GM12892 (cell line): ENCODE measurements around the gene PKIG.
"Not testable (repeated sequence)": the region's sequence is repeated elsewhere in the genome, so short reads cannot be mapped to it uniquely, and the experiment has no call there.

ENCODE experiments used
- DNase-seq: peaks from one replicate; pipeline ENCODE4 v3.0.0; 2011; ENCODE audit not compliant: insufficient read length
- FAIRE-seq: peaks from 2 replicates; lab custom pipeline; 2011; peaks lifted over from hg19 to GRCh38; lab: Jason Lieb, UNC
- POLR2A ChIP-seq: IDR thresholded peaks from 2 replicates; pipeline ENCODE4 v1.6.1; 2011; ENCODE audit warnings: low read depth, low read length, control low read depth
- POLR2AphosphoS5 ChIP-seq: IDR thresholded peaks from 2 replicates; pipeline ENCODE4 v1.6.1; 2011; ENCODE audit warnings: low read depth, low read length, control low read depth
- TAF1 ChIP-seq: IDR thresholded peaks from 2 replicates; pipeline ENCODE4 v1.6.1; 2011; ENCODE audit warnings: low read depth, mild to moderate bottlenecking, control low read depth, low read length, borderline replicate concordance

Gene PKIG

GRCh38 chr20:44552568-44552949, 29.8 kb upstream of the PKIG start:
- TF ChIP-seq TAF1 = no peak
- no peak for TF ChIP-seq POLR2AphosphoS5
- TF ChIP-seq POLR2A = no peak
- DNase-seq = no peak
- FAIRE-seq = no peak

- TF ChIP-seq TAF1 (no peak), POLR2A (no peak), POLR2AphosphoS5 (no peak)
Measured at GRCh38 chr20:44552950-44553908, 29.1 kb upstream of the PKIG start.

DNA sequence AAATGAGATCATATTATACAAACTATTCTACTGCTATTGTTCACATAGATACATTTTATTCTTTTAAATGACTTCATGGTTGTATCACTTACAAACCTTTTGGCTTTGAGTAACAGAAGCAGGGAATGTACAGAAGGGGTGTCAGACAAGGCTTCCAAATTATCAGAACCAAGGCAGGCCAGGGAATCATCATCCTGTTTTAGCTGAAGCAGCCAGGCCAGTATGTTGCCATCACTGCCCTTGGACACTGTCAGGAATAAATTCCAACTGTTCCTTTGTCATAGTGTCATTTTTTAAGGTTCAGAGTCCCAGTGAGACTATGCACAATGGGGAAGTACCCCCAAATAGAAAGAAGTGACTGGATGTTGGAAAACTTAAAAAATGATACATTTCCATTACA, 23.1 kb upstream of the PKIG start:
- FAIRE-seq (no peak), DNase-seq (no peak)
- TF ChIP-seq POLR2A = no peak
- TF ChIP-seq POLR2AphosphoS5 = no peak
- no peak for TF ChIP-seq TAF1

More at GRCh38 chr20:44552950-44553908, 29.1 kb upstream of the PKIG start:
- DNase-seq (no peak), FAIRE-seq (peak; percentile 71)

- FAIRE-seq (no peak), DNase-seq (no peak)
- no peak for TF ChIP-seq POLR2A
- no peak for TF ChIP-seq TAF1
- no peak for TF ChIP-seq POLR2AphosphoS5
Measured at GRCh38 chr20:44560229-44560628, 22.1 kb upstream of the PKIG start.

DNA sequence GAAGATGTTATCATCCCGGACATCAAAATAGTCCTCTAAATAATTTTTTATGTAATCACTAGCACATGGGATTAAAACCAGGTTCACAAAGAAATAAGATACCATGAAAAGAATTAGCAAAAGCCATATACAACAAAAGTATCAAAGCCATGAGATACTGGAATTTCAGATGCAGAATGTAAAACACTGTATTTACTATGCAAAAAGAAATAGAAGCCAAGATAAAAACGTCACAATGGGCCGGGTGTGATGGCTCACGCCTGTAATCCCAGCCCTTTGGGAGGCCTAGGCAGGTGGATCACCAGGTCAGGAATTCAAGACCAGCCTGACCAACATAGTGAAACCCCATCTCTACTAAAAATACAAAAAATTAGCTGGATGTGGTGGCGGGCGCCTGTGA, 21.6 kb upstream of the PKIG start:
- DNase-seq, FAIRE-seq: not testable (repeated sequence)

- DNase-seq (no peak), FAIRE-seq (no peak)
- TF ChIP-seq POLR2AphosphoS5 (no peak), TAF1 (no peak), POLR2A (no peak)
Measured at GRCh38 chr20:44561876-44562275, 20.5 kb upstream of the PKIG start.

- DNase-seq = no peak
- no peak for FAIRE-seq
- TF ChIP-seq POLR2AphosphoS5 = no peak
- no peak for TF ChIP-seq TAF1
- TF ChIP-seq POLR2A = no peak
Measured at GRCh38 chr20:44566018-44566417, 16.4 kb upstream of the PKIG start.

DNA sequence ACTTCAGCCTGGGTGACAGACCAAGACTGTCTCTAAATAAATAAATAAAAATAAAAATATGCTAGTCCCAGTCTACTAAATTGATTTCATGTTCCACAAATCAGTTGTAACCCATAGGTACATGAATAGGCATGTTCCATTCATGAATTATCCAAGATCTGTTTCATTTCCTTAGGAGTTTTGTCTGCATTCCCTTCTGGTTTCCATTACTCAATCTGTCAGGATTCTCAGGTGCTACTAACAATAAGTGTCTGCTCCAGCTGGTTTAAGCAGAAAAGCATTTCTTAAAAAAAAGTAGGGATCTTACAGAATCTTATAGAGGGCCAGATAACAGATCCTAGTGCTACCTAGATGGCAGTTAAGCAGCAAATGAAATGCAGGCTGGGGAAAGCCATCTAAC, 15.6 kb upstream of the PKIG start:
- TF ChIP-seq POLR2A (no peak), POLR2AphosphoS5 (no peak), TAF1 (no peak)
- DNase-seq (no peak), FAIRE-seq (no peak)

- FAIRE-seq (no peak), DNase-seq (no peak)
- TF ChIP-seq TAF1 (no peak), POLR2AphosphoS5 (no peak)
Measured at GRCh38 chr20:44570367-44570766, 12.0 kb upstream of the PKIG start.

GRCh38 chr20:44571362-44571988, 10.9 kb upstream of the PKIG start:
- FAIRE-seq (no peak), DNase-seq (no peak)
- no peak for TF ChIP-seq TAF1
- TF ChIP-seq POLR2A = no peak
- TF ChIP-seq POLR2AphosphoS5 = no peak

GRCh38 chr20:44572551-44573500, 9.6 kb upstream of the PKIG start:
- TF ChIP-seq POLR2A (no peak), TAF1 (no peak), POLR2AphosphoS5 (no peak)
- DNase-seq = no peak
- FAIRE-seq = no peak

DNA sequence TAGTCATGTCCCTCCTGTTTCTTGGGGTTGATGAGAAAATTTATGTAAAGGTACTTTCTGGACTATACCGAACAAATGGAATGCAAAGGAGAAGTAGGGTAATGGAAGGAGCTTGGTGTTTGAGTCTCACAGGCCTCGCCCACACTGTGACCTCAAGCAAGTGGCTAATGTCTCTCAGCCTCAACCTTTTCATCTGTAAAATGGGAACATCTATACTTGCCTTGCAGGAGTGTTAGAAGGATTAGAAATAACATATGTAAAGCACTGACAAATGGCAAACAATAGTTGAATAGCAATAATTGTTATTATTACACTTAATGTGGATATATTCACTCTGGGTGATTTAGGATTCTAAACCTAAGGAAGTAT, 8.9 kb upstream of the PKIG start:
- no peak for TF ChIP-seq POLR2AphosphoS5
- TF ChIP-seq TAF1 = no peak
- TF ChIP-seq POLR2A = no peak
- DNase-seq (no peak), FAIRE-seq (no peak)
